IPS-18c (cell line): ENCODE measurements around the gene FOXK1.
"Not testable (repeated sequence)": the region's sequence is repeated elsewhere in the genome, so short reads cannot be mapped to it uniquely, and the experiment has no call there.

Source experiments
- H3K4me3 ChIP-seq: 2 replicates; pipeline ENCODE4 v1.7.0; 2013; ENCODE audit warnings: low read depth, mild to moderate bottlenecking, low read length, moderate library complexity; ENCODE audit not compliant: insufficient read depth
- H3K9me3 ChIP-seq: one replicate; pipeline ENCODE4 v1.6.1; 2013; ENCODE audit warnings: mild to moderate bottlenecking, low read length, moderate library complexity; ENCODE audit not compliant: control insufficient read depth, insufficient read depth

The FOXK1 gene

DNA sequence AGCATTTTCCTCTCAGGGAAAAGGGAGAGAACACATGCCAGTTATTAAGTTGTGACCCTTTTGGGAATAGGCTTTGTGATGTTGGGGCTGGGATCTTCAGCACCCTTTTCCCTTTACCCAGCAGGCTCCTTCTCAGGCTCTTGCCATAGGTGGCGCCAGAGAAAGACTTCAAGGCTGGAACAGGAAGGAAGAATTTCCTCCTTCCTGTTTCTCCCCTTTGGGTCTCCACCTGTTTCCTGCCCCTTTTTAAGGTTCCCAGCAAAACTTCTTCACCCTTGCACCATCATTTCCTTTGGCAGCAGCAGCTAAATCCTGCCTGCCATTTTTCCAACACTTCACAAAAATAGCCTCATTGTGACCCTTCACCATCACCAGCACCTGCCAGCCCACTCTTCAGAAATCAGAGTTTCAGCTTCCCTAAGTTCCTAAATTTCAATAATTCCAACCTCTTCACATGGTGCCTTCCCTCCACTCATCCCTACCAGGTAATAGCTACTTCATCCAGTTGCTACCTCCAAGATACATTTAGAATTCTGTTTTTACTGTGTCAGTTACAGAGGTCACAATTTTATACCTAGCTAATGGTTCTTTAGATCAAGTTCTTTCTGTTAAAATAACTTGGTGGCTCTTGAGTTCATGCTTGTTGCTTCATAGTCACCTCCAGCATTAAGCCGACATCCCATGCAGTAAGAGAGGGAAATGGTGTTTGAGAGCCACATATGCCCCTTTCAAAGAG, 22.4 kb upstream of the FOXK1 start:
- Histone ChIP-seq H3K4me3 (no peak overlapping the region), H3K9me3 (no peaks in the 10 kb centered on the region)

DNA sequence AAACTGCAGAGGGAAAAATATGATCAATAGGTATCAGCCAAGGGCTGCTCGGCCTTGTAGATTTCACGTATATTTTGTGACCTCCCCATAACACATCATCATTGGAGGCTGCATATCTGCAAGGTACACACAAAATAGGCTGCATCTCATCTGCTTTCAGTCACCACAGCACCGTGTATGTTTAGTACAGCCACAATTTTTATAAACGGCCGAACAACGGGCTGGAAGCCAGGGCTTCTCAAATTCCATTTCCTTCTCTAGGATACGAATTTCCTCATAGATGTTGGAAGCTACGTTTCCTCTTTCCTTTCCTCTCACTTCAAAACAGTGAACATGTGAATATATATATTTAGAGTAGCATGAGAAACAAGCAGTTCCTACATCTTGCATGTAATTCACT, 20.2 kb upstream of the FOXK1 start:
- Histone ChIP-seq H3K9me3 (no peaks in the 10 kb centered on the region), H3K4me3 (no peak overlapping the region)

- H3K9me3 ChIP-seq, result no peaks in the 10 kb centered on the region
- H3K4me3 ChIP-seq, result no peak overlapping the region
Observed at GRCh38 chr7:4663239-4664018, 18.7 kb upstream of the FOXK1 start.

- Histone ChIP-seq H3K9me3 (no peaks in the 10 kb centered on the region), H3K4me3 (no peak overlapping the region)
Observed at GRCh38 chr7:4665661-4666060, 16.4 kb upstream of the FOXK1 start.

DNA sequence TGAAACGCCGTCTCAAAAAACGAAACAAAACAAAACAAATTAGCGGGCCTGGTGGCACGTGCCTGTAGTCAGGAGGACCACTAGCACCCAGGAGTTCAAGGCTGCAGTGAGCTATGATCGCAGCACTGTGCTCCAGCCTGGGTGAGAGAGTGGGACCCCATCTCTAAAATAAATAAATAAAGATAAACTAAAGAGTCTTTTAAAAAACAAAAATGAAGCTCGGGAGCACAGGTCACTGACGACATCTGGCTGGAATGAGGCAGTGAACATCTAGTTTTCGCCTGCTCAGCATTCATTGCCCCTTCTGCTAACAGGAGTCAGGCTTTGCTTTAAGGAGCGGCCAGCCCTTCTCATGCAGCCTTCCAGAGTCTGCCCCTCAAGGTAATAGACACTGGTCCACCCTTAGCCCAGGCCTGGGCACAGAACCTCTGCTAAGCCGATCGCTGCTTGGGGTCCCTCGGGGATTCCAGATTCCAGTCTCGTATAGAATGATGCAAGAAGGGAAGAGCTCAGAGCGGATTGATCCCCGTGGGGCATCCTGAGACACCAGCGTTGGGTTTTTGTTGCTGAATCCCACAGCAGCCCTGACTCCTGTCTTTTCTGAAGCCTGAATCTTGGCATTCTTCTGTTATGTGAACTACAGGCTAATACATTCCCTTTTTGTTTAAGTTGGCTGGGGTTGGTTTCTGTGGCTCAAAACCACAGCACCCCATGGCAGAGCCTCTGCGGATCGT, 14.2 kb upstream of the FOXK1 start:
- Histone ChIP-seq H3K4me3 (no peak overlapping the region), H3K9me3 (no peaks in the 10 kb centered on the region)

GRCh38 chr7:4668510-4668847, 13.6 kb upstream of the FOXK1 start:
- H3K9me3 ChIP-seq, result no peaks in the 10 kb centered on the region
- no peak overlapping the region for H3K4me3 ChIP-seq

GRCh38 chr7:4670791-4671190, 11.3 kb upstream of the FOXK1 start:
- H3K4me3 ChIP-seq, result no peak overlapping the region
- H3K9me3 ChIP-seq, result peaks cover 4% of the 10 kb centered on the region

GRCh38 chr7:4675771-4676367, 6.2 kb upstream of the FOXK1 start:
- peaks cover 4% of the 10 kb centered on the region for H3K9me3 ChIP-seq
- no peak overlapping the region for H3K4me3 ChIP-seq

DNA sequence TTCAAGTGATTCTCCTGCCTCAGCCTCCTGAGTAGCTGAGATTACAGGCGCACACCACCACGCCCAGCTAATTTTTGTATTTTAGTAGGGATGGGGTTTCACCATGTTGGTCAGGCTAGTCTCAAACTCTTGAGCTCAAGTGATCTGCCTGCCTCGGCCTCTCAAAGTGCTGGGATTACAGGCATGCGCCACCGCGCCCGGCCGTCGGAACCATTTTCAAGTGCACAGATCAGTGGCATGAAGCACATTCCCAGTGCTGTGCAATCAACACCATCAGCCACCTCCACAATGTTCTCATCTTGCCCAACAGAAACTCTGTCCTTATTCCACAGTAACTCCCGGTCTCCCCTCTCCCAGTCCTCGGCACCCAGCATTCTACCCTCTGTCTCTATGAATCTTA, 4.6 kb upstream of the FOXK1 start:
- not testable (repeated sequence) for H3K4me3 ChIP-seq, H3K9me3 ChIP-seq

GRCh38 chr7:4681218-4681851, 760 bp upstream of the FOXK1 start:
- 0 out of 2 replicates have a peak overlapping the region, but pooled peaks have one; percentile 24 for H3K4me3 ChIP-seq
- no peaks in the 10 kb centered on the region for H3K9me3 ChIP-seq

DNA sequence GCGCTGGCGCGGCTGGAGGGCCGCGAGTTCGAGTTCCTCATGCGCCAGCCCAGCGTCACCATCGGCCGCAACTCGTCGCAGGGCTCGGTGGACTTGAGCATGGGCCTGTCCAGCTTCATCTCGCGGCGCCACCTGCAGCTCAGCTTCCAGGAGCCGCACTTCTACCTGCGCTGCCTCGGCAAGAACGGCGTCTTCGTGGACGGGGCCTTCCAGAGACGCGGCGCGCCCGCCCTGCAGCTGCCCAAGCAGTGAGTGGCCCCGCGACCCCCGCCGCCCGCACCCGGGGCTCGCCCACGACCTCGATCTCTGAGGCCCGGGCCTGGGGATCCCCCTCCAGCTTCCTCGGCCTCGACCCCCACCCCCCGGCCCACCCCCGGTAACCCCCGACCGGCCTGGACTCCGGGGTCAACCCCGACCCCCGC, 537 bp downstream of the FOXK1 start:
- Histone ChIP-seq H3K4me3 (peak overlapping the region; percentile 56), H3K9me3 (no peaks in the 10 kb centered on the region)

- H3K9me3 ChIP-seq, result no peaks in the 10 kb centered on the region
- peak overlapping the region; percentile 56 for H3K4me3 ChIP-seq
Observed at GRCh38 chr7:4683043-4683883, 1.2 kb downstream of the FOXK1 start.

GRCh38 chr7:4683884-4684565, 1.9 kb downstream of the FOXK1 start:
- H3K4me3 ChIP-seq, result peak overlapping the region; percentile 56; the same call in 1 of the 2 replicates
- H3K9me3 ChIP-seq, result no peaks in the 10 kb centered on the region

- Histone ChIP-seq H3K4me3 (no peak overlapping the region), H3K9me3 (no peaks in the 10 kb centered on the region)
Observed at GRCh38 chr7:4684846-4685245, 2.8 kb downstream of the FOXK1 start.

DNA sequence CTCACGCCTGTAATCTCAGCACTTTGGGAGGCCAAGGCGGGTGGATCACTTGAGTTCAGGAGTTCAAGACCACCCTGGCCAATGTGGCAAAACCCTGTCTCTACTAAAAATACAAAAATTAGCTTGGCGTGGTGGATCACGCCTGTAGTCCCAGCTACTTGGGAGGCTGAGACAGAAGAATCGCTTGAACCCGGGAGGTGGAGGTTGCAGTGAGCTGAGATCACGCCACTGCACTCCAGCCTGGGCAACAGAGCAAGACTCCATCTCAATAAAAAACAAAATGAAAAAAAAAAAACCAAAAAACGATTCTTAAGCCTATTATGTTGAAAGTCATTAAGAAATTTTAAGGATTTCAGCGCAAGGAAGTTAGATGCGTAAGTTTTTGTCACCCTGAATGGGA, 3.6 kb downstream of the FOXK1 start:
- H3K9me3 ChIP-seq, H3K4me3 ChIP-seq: not testable (repeated sequence)

DNA sequence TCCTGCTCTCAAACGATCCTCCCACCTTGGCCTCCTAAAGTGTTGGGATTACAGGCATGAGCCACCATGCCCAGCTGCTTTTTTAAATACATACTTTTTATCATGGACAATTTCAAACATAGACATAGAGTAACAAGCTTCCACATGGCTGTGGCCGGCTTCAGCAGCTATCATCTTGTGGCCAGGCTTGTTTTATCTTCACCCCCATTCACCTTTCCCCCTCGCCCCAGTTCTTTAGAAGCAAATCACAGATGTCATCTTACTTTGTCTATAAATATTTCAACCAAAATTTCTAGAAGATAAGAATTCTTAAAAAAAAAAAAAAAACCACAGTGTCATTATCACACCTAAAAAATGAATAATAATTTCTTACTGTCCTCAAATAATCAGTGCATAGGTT, 5.9 kb downstream of the FOXK1 start:
- no peaks in the 10 kb centered on the region for H3K9me3 ChIP-seq
- H3K4me3 ChIP-seq, result no peak overlapping the region
